Left ventricle myocardium inferior (tissue), 1 donor: ENCODE results near the gene CCSER2. TPM values are rescaled to one million over a fixed set of nuclear protein-coding genes. Genes with fewer than 3 reads are reported as not detected.
A peak's percentile ranks its signal among the peaks of the same experiment; 100 is the strongest.

Source experiments
- DNase-seq: peaks from one replicate; pipeline ENCODE4 v3.0.0-alpha.2; 2020
- H3K27ac ChIP-seq: fragments of 200-600 bp; replicated peaks from 2 replicates; pipeline ENCODE4 v1.8.0; 2021
- H3K27me3 ChIP-seq: fragments of 200-600 bp; 2 replicates; pipeline ENCODE4 v1.8.0; 2021; ENCODE audit warnings: low read depth
- H3K36me3 ChIP-seq: fragments of 200-600 bp; 2 replicates; pipeline ENCODE4 v1.8.0; 2021
- H3K4me1 ChIP-seq: fragments of 200-600 bp; 2 replicates; pipeline ENCODE4 v1.8.0; 2021
- H3K4me3 ChIP-seq: fragments of 200-600 bp; 2 replicates; pipeline ENCODE4 v1.8.0; 2021; ENCODE audit warnings: mild to moderate bottlenecking, moderate library complexity
- H3K9me3 ChIP-seq: fragments of 200-600 bp; replicated peaks from 2 replicates; pipeline ENCODE4 v1.8.0; 2021
- CTCF ChIP-seq: fragments of 200-600 bp; IDR thresholded peaks from 2 replicates; pipeline ENCODE4 v1.8.0; 2021; ENCODE audit warnings: antibody characterized with exemption, mild to moderate bottlenecking, borderline replicate concordance
- intact Hi-C: fragments of 100-400 bp; cut with micrococcal nuclease; formaldehyde crosslinking; loops from one replicate; pipeline ENCODE4 v1.11.0; 2022
- total RNA-seq: library from RNA; stranded (reverse); fragmentation: NEBNext Ultra II Directional; extraction: Animal tissue kit (Norgen Biotek cat#: 25700); gene quantifications from one replicate; pipeline ENCODE4 v1.2.1, GENCODE V29; 2021
- donor health status: DM: no; HTN: yes; CAD: no; lungs with severe emphysema.

Gene CCSER2
- total RNA-seq, 1 donor from 2014 or later, result 175 TPM

- Histone ChIP-seq H3K36me3 (no peaks in the 10 kb centered on the region), H3K27ac (no peak overlapping the region), H3K4me1 (peaks cover 72% of the 10 kb centered on the region), H3K27me3 (no peaks in the 10 kb centered on the region), H3K4me3 (no peak overlapping the region), H3K9me3 (no peaks in the 10 kb centered on the region)
- TF ChIP-seq CTCF, result no peak
- intact Hi-C loops, result no loop called here
- no peak for DNase-seq
These were observed 28.5 kb downstream of the CCSER2 start for GRCh38 chr10:84356928-84357327.

GRCh38 chr10:84358743-84359142 lies 30.4 kb downstream of the CCSER2 start:
- no peaks in the 10 kb centered on the region for H3K9me3 ChIP-seq

GRCh38 chr10:84360637-84361365 lies 32.4 kb downstream of the CCSER2 start:
- no peak for DNase-seq
- Histone ChIP-seq H3K27ac (peak overlapping the region; percentile 39), H3K27me3 (no peaks in the 10 kb centered on the region), H3K9me3 (no peaks in the 10 kb centered on the region), H3K4me3 (peak overlapping the region; percentile 54), H3K36me3 (no peaks in the 10 kb centered on the region), H3K4me1 (peaks cover 72% of the 10 kb centered on the region)
- intact Hi-C loops, result no loop called here
- TF ChIP-seq CTCF, result no peak

More at GRCh38 chr10:84358743-84359142, 30.4 kb downstream of the CCSER2 start:
- no peaks in the 10 kb centered on the region for H3K27me3 ChIP-seq
- no peak for TF ChIP-seq CTCF
- no peak for DNase-seq
- H3K4me3 ChIP-seq, result no peak overlapping the region
- intact Hi-C loops, result no loop called here
- no peaks in the 10 kb centered on the region for H3K36me3 ChIP-seq
- H3K27ac ChIP-seq, result no peak overlapping the region
- H3K4me1 ChIP-seq, result peaks cover 76% of the 10 kb centered on the region

GRCh38 chr10:84365335-84365881 lies 37.0 kb downstream of the CCSER2 start:
- H3K27me3 ChIP-seq, result no peaks in the 10 kb centered on the region
- intact Hi-C loops, result no loop called here
- H3K4me1 ChIP-seq, result peaks cover 53% of the 10 kb centered on the region
- DNase-seq, result no peak
- no peak overlapping the region for H3K27ac ChIP-seq
- H3K36me3 ChIP-seq, result no peaks in the 10 kb centered on the region
- H3K9me3 ChIP-seq, result no peaks in the 10 kb centered on the region
- no peak overlapping the region for H3K4me3 ChIP-seq
- TF ChIP-seq CTCF, result no peak

- no peak overlapping the region for H3K4me3 ChIP-seq
- intact Hi-C loops, result no loop called here
- H3K36me3 ChIP-seq, result peaks cover 1% of the 10 kb centered on the region
- no peaks in the 10 kb centered on the region for H3K27me3 ChIP-seq
- H3K4me1 ChIP-seq, result peaks cover 47% of the 10 kb centered on the region
- no peak for DNase-seq
- no peak for TF ChIP-seq CTCF
- H3K27ac ChIP-seq, result no peak overlapping the region
- H3K9me3 ChIP-seq, result no peaks in the 10 kb centered on the region
These were observed 37.7 kb downstream of the CCSER2 start for GRCh38 chr10:84366041-84366440.
